ENCODE data around the gene RABL2A.
"Not testable (repeated sequence)": the region's sequence is repeated elsewhere in the genome, so short reads cannot be mapped to it uniquely, and the experiment has no call there.

DNA sequence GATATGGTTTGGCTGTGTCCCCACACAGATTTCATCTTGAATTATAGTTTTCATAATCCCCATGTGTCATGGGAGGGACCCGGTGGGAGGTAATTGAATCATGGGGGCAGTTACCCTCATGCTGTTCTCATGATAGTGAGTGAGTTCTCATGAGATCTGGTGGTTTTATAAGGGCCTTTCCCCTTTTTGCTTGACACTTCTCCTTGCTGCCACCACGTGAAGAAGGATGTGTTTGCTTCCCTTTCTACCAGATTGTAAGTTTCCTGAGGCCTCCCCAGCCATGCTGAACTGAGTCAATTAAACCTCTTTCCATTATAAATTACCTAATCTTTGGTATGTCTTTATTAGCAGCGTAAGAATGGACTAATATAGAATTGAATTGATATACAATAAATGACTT lies 63.8 kb downstream of the RABL2A start:
- not testable (repeated sequence) for TF ChIP-seq POLR2A (IDR thresholded peaks at IDR 0.05)
- TF ChIP-seq, protein P1, sequence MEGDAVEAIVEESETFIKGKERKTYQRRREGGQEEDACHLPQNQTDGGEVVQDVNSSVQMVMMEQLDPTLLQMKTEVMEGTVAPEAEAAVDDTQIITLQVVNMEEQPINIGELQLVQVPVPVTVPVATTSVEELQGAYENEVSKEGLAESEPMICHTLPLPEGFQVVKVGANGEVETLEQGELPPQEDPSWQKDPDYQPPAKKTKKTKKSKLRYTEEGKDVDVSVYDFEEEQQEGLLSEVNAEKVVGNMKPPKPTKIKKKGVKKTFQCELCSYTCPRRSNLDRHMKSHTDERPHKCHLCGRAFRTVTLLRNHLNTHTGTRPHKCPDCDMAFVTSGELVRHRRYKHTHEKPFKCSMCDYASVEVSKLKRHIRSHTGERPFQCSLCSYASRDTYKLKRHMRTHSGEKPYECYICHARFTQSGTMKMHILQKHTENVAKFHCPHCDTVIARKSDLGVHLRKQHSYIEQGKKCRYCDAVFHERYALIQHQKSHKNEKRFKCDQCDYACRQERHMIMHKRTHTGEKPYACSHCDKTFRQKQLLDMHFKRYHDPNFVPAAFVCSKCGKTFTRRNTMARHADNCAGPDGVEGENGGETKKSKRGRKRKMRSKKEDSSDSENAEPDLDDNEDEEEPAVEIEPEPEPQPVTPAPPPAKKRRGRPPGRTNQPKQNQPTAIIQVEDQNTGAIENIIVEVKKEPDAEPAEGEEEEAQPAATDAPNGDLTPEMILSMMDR (IDR thresholded peaks at IDR 0.05) = not testable (repeated sequence)
